HUES64 (cell line): Measurements from ENCODE around the gene UNC5B.
"Not testable (repeated sequence)": the region's sequence is repeated elsewhere in the genome, so short reads cannot be mapped to it uniquely, and the experiment has no call there.

Experiments used
- H3K27ac ChIP-seq: 2 replicates; pipeline ENCODE4 v1.7.0; 2013; ENCODE audit warnings: low read depth, low read length, inconsistent platforms
- H3K27me3 ChIP-seq: 2 replicates; pipeline ENCODE4 v1.6.1; 2013; ENCODE audit warnings: mild to moderate bottlenecking, low read length; ENCODE audit not compliant: insufficient read depth
- H3K36me3 ChIP-seq: 2 replicates; pipeline ENCODE4 v1.6.1; 2013; ENCODE audit warnings: mild to moderate bottlenecking, low read length; ENCODE audit not compliant: insufficient read depth
- H3K4me1 ChIP-seq: 2 replicates; pipeline ENCODE4 v1.6.1; 2013; ENCODE audit warnings: mild to moderate bottlenecking, low read length, moderate library complexity; ENCODE audit not compliant: insufficient read depth
- H3K4me3 ChIP-seq: 2 replicates; pipeline ENCODE4 v1.5.1; 2013; ENCODE audit warnings: mild to moderate bottlenecking, low read length, moderate library complexity
- H3K9ac ChIP-seq: 2 replicates; pipeline ENCODE4 v1.6.1; 2013; ENCODE audit warnings: mild to moderate bottlenecking, low read depth, low read length
- H3K9me3 ChIP-seq: 2 replicates; pipeline ENCODE4 v1.6.1; 2013; ENCODE audit warnings: low read depth, low read length; ENCODE audit not compliant: insufficient read depth
- WGBS: fragments of 150-250, 120-280 bp; methylation state at CpG from one replicate; pipeline ENCODE4 v1.1.7; 2013; ENCODE audit warnings: missing lambda C conversion rate; 5-methylcytosine and 5-hydroxymethylcytosine counted together

The UNC5B gene

GRCh38 chr10:71272974-71273373, 60.6 kb downstream of the UNC5B start:
- not testable (repeated sequence) for H3K9me3 ChIP-seq, H3K36me3 ChIP-seq, H3K9ac ChIP-seq, H3K4me3 ChIP-seq, H3K27ac ChIP-seq, H3K27me3 ChIP-seq
- peaks cover 25% of the 10 kb centered on the region for H3K4me1 ChIP-seq
- 89% methylated on average over 11 of the region's 11 CpGs for WGBS

- Histone ChIP-seq H3K4me1 (peaks cover 30% of the 10 kb centered on the region), H3K9ac (no peak overlapping the region), H3K4me3 (no peak overlapping the region), H3K36me3 (no peaks in the 10 kb centered on the region), H3K27me3 (no peaks in the 10 kb centered on the region), H3K9me3 (no peaks in the 10 kb centered on the region), H3K27ac (no peak overlapping the region)
- WGBS: 96% methylated on average over 5 of the region's 5 CpGs
Measured at GRCh38 chr10:71273506-71273905, 61.1 kb downstream of the UNC5B start.

GRCh38 chr10:71274901-71275796, 62.8 kb downstream of the UNC5B start:
- peak overlapping the region; percentile 23; the same call in 1 of the 2 replicates for H3K27ac ChIP-seq
- no peaks in the 10 kb centered on the region for H3K36me3 ChIP-seq
- H3K9me3 ChIP-seq: no peaks in the 10 kb centered on the region
- no peak overlapping the region for H3K4me3 ChIP-seq
- no peaks in the 10 kb centered on the region for H3K27me3 ChIP-seq
- peaks cover 31% of the 10 kb centered on the region for H3K4me1 ChIP-seq
- no peak overlapping the region for H3K9ac ChIP-seq
- 74% methylated on average over 11 of the region's 11 CpGs for WGBS

- Histone ChIP-seq H3K4me3 (no peak overlapping the region), H3K9ac (no peak overlapping the region), H3K4me1 (peaks cover 24% of the 10 kb centered on the region), H3K27ac (no peak overlapping the region), H3K27me3 (no peaks in the 10 kb centered on the region), H3K9me3 (no peaks in the 10 kb centered on the region), H3K36me3 (peaks cover 6% of the 10 kb centered on the region)
- 84% methylated on average over 9 of the region's 9 CpGs for WGBS
Measured at GRCh38 chr10:71276873-71277272, 64.5 kb downstream of the UNC5B start.

- Histone ChIP-seq H3K9me3 (no peaks in the 10 kb centered on the region), H3K27ac (peak overlapping the region; percentile 18; the same call in 1 of the 2 replicates), H3K27me3 (no peaks in the 10 kb centered on the region), H3K4me3 (no peak overlapping the region), H3K9ac (no peak overlapping the region), H3K4me1 (peaks cover 19% of the 10 kb centered on the region), H3K36me3 (peaks cover 8% of the 10 kb centered on the region)
- WGBS: 89% methylated on average over 11 of the region's 11 CpGs
Measured at GRCh38 chr10:71277914-71278665, 65.7 kb downstream of the UNC5B start.

- no peak overlapping the region for H3K4me3 ChIP-seq
- peaks cover 8% of the 10 kb centered on the region for H3K36me3 ChIP-seq
- H3K27ac ChIP-seq: peak overlapping the region; percentile 18; the same call in 1 of the 2 replicates
- no peaks in the 10 kb centered on the region for H3K27me3 ChIP-seq
- H3K4me1 ChIP-seq: peaks cover 19% of the 10 kb centered on the region
- 59% methylated on average over 18 of the region's 19 CpGs for WGBS
- H3K9ac ChIP-seq: no peak overlapping the region
- no peaks in the 10 kb centered on the region for H3K9me3 ChIP-seq
Measured at GRCh38 chr10:71278691-71279588, 66.6 kb downstream of the UNC5B start.

GRCh38 chr10:71279590-71280170, 67.3 kb downstream of the UNC5B start:
- no peaks in the 10 kb centered on the region for H3K27me3 ChIP-seq
- no peak overlapping the region for H3K4me3 ChIP-seq
- no peak overlapping the region for H3K9ac ChIP-seq
- no peaks in the 10 kb centered on the region for H3K9me3 ChIP-seq
- H3K4me1 ChIP-seq: peaks cover 19% of the 10 kb centered on the region
- peaks cover 8% of the 10 kb centered on the region for H3K36me3 ChIP-seq
- WGBS: 90% methylated on average over 22 of the region's 22 CpGs
- no peak overlapping the region for H3K27ac ChIP-seq

GRCh38 chr10:71280216-71280615, 67.8 kb downstream of the UNC5B start:
- Histone ChIP-seq H3K4me1 (peaks cover 15% of the 10 kb centered on the region), H3K4me3 (no peak overlapping the region), H3K36me3 (peaks cover 9% of the 10 kb centered on the region), H3K27me3 (no peaks in the 10 kb centered on the region), H3K9ac (no peak overlapping the region), H3K27ac (no peak overlapping the region), H3K9me3 (no peaks in the 10 kb centered on the region)
- 94% methylated on average over 5 of the region's 5 CpGs for WGBS

GRCh38 chr10:71280825-71281224, 68.5 kb downstream of the UNC5B start:
- peaks cover 15% of the 10 kb centered on the region for H3K36me3 ChIP-seq
- H3K9ac ChIP-seq: no peak overlapping the region
- no peak overlapping the region for H3K27ac ChIP-seq
- H3K4me3 ChIP-seq: no peak overlapping the region
- no peaks in the 10 kb centered on the region for H3K9me3 ChIP-seq
- no peaks in the 10 kb centered on the region for H3K27me3 ChIP-seq
- peaks cover 14% of the 10 kb centered on the region for H3K4me1 ChIP-seq
- WGBS: 41% methylated on average over 2 of the region's 3 CpGs

GRCh38 chr10:71281646-71282322, 69.4 kb downstream of the UNC5B start:
- Histone ChIP-seq H3K9ac (no peak overlapping the region), H3K27ac (no peak overlapping the region), H3K36me3 (peaks cover 24% of the 10 kb centered on the region), H3K9me3 (no peaks in the 10 kb centered on the region), H3K4me1 (peaks cover 14% of the 10 kb centered on the region), H3K4me3 (no peak overlapping the region), H3K27me3 (no peaks in the 10 kb centered on the region)
- WGBS: 97% methylated on average over 7 of the region's 8 CpGs
